NT2/D1 (cell line): ENCODE measurements around the gene A4GALT.

Experiments used
- SUZ12 ChIP-seq: IDR thresholded peaks from 2 replicates; pipeline ENCODE4 v1.6.1; 2011; ENCODE audit not compliant: insufficient read length, insufficient read depth; ENCODE audit errors: extremely low read depth
- YY1 ChIP-seq: IDR thresholded peaks from 2 replicates; pipeline ENCODE4 v1.6.1; 2011; ENCODE audit not compliant: insufficient read length, insufficient read depth
- ZNF274 ChIP-seq: IDR thresholded peaks from 2 replicates; pipeline ENCODE4 v1.6.1; 2011; ENCODE audit warnings: mild to moderate bottlenecking, low read depth, low read length

GRCh38 chr22:42717197-42717928 is 3.3 kb downstream of the A4GALT start:
- TF ChIP-seq ZNF274 (no peak), YY1 (no peak), SUZ12 (no peak)
